Posterior vena cava (tissue), 2 donors: ENCODE measurements around the gene TBC1D8. TPM values are rescaled to one million over a fixed set of nuclear protein-coding genes. Genes with fewer than 3 reads are reported as not detected.

Experiments used
- DNase-seq: peaks from one replicate; pipeline ENCODE4 v3.0.0-alpha.2; 2020; ENCODE audit warnings: low spot score
- intact Hi-C, 2 donors: fragments of 100-400 bp; cut with DNase I; formaldehyde crosslinking; loops; one replicate each; pipeline versions ENCODE4 v1.14.1 to v1.14.2; 2022 to 2023
- total RNA-seq, 2 donors: library from RNA; stranded (reverse); fragmentation: NEBNext Ultra II Directional; extraction: Animal tissue kit (Norgen Biotek cat#: 25700); gene quantifications; one replicate each; pipeline ENCODE4 v1.2.1, GENCODE V29; 2021
- donor health status: DM: yes; HTN: yes; CAD: no.
- donor health status: DM: yes; HTN: yes; CAD: no.

The TBC1D8 gene
- total RNA-seq, 2 donors from 2014 or later = 13.5 to 13.9 TPM

- intact Hi-C loops = no loop called here
- DNase-seq = no peak
Measured at GRCh38 chr2:101017371-101017770, 133.8 kb downstream of the TBC1D8 start.

GRCh38 chr2:101014264-101014857 lies 136.8 kb downstream of the TBC1D8 start:
- no peak for DNase-seq
- intact Hi-C loops = loop anchor here in 1 of 2 donors (5.0 kb wide), 2 partner anchors 138 to 188 kb away; partner anchors contain the start of gene TBC1D8

- intact Hi-C loops = loop anchor here in 1 of 2 donors (5.0 kb wide), 2 partner anchors 140 to 190 kb away; partner anchors contain the start of gene TBC1D8
- no peak for DNase-seq
Measured at GRCh38 chr2:101012706-101013181, 138.4 kb downstream of the TBC1D8 start.

- intact Hi-C loops = loop anchor here in 1 of 2 donors (5.0 kb wide), 2 partner anchors 140 to 190 kb away; partner anchors contain the start of gene TBC1D8
- DNase-seq = no peak
Measured at GRCh38 chr2:101012054-101012705, 139.0 kb downstream of the TBC1D8 start.

GRCh38 chr2:101011152-101011551 lies 140.0 kb downstream of the TBC1D8 start:
- no peak for DNase-seq
- intact Hi-C loops = loop anchor here in 1 of 2 donors (5.0 kb wide), 2 partner anchors 141 to 191 kb away; partner anchors contain the start of gene TBC1D8

GRCh38 chr2:101007415-101008345 lies 143.5 kb downstream of the TBC1D8 start:
- no peak for DNase-seq
- intact Hi-C loops = loop anchor here in 1 of 2 donors (10.0 kb wide), 1 partner anchor 147 kb away; the partner anchor contains the start of gene TBC1D8

GRCh38 chr2:101006065-101006715 lies 145.0 kb downstream of the TBC1D8 start:
- DNase-seq = no peak
- intact Hi-C loops = loop anchor here in 1 of 2 donors (10.0 kb wide), 1 partner anchor 149 kb away; the partner anchor contains the start of gene TBC1D8

GRCh38 chr2:101004620-101005325 lies 146.4 kb downstream of the TBC1D8 start:
- intact Hi-C loops = loop anchor here in 1 of 2 donors (10.0 kb wide), 1 partner anchor 150 kb away; the partner anchor contains the start of gene TBC1D8
- DNase-seq = no peak

- no peak for DNase-seq
- intact Hi-C loops = loop anchor here in 1 of 2 donors (10.0 kb wide), 1 partner anchor 151 kb away; the partner anchor contains the start of gene TBC1D8
Measured at GRCh38 chr2:101003278-101003775, 147.9 kb downstream of the TBC1D8 start.

- DNase-seq = no peak
- intact Hi-C loops = loop anchor here in 1 of 2 donors (10.0 kb wide), 1 partner anchor 152 kb away; the partner anchor contains the start of gene TBC1D8
Measured at GRCh38 chr2:101002562-101003277, 148.5 kb downstream of the TBC1D8 start.

- intact Hi-C loops = loop anchor here in 1 of 2 donors (10.0 kb wide), 1 partner anchor 153 kb away; the partner anchor contains the start of gene TBC1D8
Measured at GRCh38 chr2:101001691-101002561, 149.3 kb downstream of the TBC1D8 start, which contains the start of gene RPL31. RPL31 (plus strand) TSS chr2:101002289; CDS start chr2:101002702, 413 bp downstream.

GRCh38 chr2:100999995-101000394 lies 151.2 kb downstream of the TBC1D8 start:
- intact Hi-C loops = loop anchor here in 1 of 2 donors (10.0 kb wide), 1 partner anchor 155 kb away; the partner anchor contains the start of gene TBC1D8
- DNase-seq = no peak

More at GRCh38 chr2:101001691-101002561, 149.3 kb downstream of the TBC1D8 start, which contains the start of gene RPL31:
- peak; percentile 99 for DNase-seq

GRCh38 chr2:100998235-100998573 lies 153.0 kb downstream of the TBC1D8 start:
- intact Hi-C loops = no loop called here
- no peak for DNase-seq

- intact Hi-C loops = no loop called here
- DNase-seq = no peak
Measured at GRCh38 chr2:100997509-100998234, 153.5 kb downstream of the TBC1D8 start.
